GDM1 (cell line): ENCODE results near the gene GALNT17.
A peak's percentile ranks its signal among the peaks of the same experiment; 100 is the strongest.
"Not testable (repeated sequence)": the region's sequence is repeated elsewhere in the genome, so short reads cannot be mapped to it uniquely, and the experiment has no call there.

Source experiments
- DNase-seq: peaks from one replicate; lab custom pipeline; 2025; lab: John Stamatoyannopoulos, UW

The GALNT17 gene

DNA sequence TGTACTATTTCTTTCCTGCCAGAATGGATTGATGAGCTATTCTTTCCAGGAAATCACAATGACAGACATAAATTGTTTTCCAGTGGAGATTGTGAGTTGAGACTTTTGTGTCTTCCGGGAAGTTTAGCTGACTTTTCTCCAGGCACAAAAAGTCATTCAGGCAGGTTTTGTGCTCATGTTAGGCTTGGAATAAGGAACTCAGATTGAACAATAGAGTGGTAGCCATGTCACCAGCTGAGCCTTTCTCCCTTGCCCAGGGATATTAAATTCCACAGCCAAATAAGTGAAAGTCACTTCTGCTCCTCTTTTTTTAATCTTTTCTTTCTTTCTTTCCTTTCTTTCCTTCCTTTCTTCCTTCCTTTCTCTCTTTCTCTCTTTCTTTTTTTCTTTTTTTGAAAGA lies 559.6 kb downstream of the GALNT17 start:
- no peak for DNase-seq

DNA sequence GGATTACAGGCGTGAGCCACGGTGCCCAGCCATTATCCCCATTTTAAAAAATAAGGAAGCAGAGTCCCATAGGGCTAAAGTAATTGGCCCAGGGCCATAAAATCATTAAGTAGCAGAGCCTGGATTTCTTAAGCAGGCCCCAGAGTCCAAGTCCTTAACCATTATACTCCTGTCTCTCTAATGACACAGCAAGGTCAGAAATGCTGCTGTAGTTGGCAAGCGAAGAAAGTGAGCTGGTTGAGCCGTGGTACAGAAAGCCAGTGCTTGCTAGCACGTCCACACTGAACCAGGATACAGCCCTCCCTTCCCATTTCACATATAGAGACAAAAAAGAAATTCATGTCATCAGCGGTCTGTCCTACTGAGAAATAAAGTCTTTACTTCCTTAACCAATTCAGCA lies 562.7 kb downstream of the GALNT17 start:
- no peak for DNase-seq

DNA sequence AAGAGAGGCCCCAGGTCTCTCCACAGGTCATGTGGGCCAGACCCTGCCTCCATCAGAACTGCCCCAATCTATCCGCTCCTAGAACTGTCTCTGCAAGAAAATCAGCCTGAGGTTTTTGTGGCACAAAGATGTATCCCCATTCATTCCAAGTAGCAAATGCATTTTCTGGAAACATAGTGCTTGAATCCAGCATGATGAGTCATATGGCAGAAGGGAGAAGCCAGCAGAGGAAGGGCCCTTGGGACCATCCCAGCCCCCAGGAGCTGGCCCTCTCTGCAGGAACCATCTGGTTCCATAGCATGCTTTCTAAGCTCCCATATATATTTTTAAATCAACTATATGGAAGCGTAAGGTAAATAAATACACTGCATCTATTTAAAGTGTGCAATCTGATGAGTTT lies 563.2 kb downstream of the GALNT17 start:
- DNase-seq: no peak

DNA sequence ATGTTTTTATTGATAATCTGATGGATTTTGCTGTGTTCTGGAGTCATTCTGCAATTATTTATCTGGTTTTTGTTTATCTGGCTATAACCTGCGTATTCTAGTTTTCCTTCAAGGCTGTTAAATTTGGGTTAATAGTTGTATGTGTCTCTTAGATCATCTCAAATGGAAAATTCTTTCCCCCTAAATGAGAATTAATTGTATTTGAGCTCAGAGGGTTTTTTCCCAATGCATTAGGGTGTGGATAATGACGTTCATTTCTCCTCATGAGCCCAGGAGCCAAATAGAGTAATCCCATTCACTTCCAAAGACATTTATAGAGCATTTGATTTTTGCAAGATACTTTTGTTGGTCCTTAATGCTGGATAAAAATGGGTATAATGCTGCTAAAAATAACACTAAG lies 564.6 kb downstream of the GALNT17 start:
- no peak for DNase-seq

DNA sequence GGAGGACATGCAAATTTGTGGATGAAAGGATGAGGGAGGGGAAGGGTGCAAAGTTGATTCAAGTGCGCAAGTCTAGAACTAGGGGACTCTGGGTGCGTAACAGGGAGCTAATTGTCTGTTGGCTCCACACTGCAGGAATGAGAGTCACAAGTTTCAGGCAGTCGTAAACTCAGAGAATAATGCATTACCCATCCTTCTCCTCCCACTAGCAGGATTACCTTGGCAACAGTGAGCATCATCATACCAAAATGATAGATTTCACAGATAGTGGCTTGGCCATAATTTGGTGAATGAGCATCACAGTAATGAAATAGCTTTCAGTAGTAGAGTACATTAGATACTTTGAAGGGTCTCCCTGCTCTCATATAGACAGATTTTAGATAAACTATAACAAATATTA lies 565.5 kb downstream of the GALNT17 start:
- DNase-seq: no peak

DNA sequence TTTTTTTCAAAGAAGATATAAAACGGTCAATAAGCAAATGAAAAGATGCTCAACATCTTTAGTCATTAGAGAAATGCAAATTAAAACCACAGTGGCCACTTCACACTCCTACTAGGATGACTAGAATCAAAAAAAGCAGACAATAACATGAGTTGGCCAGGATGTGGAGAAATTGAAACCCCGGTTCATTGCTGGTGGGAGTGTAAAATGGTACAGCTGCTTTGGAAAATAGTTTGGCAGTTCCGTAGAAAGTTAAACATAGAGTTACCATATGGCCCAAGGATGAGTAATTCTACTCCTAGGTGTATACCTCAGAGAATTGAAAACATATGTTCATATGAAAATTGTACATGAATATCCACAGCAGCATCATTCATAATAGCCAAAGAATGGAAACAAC lies 573.3 kb downstream of the GALNT17 start:
- no peak for DNase-seq

DNA sequence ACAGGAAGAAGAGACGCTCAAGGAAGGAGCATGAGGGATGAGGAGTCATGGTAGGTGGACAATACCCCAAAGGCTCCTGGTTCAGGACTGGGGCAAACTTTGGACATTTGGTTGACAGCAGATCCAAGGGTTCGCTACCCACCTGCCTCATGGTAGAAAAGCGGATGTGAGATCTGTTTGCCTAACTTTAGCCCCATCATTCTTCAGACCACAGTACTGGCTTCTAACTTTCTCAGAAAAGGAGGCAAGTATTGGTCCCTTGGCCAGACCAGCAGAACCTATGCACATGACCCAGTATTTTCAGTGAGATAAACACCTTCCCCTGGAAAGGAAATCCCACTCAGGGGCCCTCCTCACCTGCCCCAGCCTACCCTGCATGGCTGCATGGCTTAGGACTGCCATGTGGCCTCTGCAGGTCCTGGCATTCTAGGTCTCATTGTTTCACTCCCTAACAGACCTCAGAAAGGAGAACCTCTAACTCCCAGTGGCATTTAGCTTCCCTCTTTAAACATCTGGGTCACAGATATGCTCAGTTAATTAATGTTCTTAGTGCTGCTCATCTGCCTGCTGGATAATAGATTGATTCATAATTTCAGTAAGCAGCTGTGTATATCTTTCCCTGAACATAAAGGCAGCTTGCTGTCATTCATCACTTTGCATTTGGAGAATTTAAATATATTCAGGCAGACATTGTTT lies 574.1 kb downstream of the GALNT17 start:
- no peak for DNase-seq

DNA sequence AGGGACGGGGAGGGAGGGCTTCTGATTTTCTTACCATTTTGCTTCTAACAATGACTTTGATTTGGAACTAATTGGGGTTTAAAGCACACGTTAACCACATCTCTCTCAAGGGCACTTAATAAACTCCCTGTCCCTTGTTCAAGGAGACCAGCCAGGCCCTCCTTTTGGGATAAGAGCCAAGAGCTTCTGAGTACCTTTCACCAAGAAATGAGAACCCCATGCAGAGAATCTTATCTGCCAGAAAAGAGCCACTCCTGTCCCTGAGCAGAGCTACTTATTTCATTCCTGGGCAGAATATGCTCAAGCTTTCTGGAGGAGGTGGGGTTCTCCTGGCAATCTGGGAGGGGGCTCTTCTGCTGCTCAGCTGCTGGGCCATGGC lies 574.6 kb downstream of the GALNT17 start:
- no peak for DNase-seq

DNA sequence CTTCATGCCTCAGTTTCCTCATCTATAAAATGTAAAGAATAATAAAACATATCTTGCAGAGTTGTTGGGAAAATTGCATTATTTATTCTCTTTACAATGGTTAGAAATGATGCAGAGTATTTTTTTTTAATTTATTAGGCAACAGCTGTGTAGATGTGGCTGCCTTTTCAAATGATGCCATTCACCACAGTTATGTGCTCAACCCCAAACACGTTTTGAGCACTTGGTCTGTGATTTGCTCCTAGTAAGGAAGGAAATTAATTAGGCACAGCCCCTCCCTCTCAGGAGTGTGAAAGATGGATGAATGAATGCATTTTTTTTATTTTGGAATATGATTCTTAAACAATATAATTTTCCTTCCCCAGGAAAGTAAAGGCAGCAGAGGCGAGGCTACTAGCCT lies 575.1 kb downstream of the GALNT17 start:
- no peak for DNase-seq

DNA sequence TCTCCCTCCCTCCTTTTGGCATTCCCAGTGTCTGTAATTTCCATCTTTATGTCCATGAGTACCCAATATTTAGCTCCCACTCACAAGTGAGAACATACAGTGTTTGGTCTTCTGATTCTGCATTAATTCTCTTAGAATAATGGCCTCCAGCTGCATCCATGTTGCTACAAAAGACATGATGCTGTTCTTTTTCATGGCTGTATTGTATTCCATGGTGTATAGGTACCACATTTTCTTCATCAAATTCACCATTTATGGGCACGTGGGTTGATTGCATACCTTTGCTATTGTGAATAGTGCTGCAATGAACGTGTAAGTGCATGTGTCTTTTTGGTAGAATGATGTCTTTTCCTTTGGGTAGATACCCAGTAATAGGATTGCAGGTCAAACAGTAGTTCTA lies 576.8 kb downstream of the GALNT17 start:
- no peak for DNase-seq

DNA sequence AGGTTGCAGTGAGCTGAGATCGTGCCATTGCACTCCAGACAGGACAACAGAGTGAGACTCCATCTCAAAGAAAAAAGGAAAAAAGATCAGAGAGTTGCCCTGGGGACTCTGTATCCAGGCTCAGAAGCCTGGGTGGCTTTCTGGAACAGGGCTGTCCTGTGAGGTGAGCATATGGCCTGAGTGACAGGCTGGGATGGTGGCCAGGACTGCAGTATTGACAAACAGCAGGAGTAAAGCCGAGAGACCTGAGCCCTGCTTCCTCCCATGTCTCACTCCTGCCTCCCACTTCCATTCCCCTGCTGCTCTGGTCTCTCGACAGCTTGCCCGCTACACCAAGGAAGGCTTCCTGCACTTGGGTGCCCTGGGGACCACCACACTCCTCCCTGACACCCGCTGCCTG lies 578.5 kb downstream of the GALNT17 start:
- no peak for DNase-seq

DNA sequence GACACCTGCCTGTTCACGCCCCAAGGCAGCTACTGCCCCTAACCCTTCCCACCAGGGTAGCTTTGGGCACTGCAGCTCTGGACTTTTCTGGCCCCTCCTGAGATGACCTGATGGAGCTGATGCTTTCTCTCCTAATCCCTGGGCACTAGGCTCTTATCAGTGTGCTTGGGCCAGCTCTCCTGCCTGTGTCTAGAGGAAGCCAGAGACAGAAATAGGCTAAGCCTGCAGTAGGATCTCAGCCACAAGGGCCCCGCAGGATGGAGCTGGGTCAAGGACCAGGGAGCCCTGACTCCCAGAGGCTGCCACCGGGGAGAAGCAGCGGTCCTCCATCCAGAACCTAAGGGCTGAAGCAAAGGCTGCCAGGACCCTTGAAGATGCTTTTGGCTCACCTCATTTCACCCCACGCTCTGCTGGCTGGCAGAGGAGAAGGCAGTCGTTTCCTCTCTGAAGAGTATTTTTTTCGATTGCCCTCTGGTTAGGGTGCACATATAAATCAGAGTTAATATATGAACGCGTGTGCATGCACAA lies 580.8 kb downstream of the GALNT17 start:
- no peak for DNase-seq

DNA sequence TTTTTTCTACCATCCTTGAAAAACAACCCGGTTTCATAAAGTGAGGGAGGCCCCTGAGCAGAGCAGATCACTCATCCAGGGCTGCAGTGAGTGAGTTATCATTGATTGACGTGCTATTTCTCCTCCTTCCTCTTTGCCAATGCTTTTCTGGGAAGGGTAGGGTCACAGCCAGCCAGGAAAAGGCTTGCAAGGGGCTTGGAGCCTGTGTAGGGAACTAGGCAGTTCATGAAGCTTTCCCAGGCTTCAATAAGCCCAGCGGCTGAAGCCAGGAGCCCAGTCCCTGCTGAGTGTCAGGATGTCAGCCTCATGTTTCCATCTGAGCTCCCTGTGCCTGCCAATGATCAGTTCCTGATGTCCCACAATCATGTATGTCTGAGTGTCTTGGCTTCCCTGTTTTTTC lies 584.7 kb downstream of the GALNT17 start:
- no peak for DNase-seq

DNA sequence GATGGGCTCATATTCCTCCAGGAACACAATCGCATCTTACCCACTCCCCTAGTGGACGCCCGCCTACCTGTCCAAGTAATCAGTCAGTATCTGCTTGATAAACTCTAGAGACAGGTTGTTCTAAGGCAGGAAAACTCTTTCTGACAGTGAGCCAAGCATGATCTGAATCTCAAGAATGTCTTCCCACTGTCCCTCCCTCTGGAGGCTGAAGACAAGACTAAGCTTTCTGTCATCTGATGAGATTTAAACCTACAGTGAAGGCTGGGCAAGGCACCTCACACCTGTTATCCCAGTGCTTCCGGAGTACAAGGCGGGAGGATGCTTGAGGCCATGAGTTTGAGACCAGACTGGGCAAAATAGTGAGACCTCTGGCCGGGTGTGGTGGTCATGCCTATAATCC lies 586.6 kb downstream of the GALNT17 start:
- no peak for DNase-seq

DNA sequence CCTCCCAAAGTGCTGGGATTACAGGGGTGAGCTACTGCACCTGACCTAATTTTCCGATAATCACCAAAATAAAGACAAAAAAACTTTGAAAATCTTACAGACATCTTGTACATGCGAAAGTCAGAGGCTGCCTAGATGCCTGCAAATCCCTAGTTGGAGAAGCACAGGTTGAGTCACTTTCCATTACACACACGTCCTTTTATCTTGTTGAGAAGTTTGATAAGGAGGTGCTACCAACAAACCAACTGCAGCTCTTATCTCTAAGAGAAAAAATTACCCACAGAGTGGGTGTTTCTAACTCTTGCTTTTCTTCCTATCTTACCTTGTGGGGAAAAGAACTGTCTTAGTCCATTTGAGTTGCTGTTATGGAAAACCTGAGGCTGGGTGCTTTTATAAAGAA lies 589.8 kb downstream of the GALNT17 start:
- DNase-seq: no peak

DNA sequence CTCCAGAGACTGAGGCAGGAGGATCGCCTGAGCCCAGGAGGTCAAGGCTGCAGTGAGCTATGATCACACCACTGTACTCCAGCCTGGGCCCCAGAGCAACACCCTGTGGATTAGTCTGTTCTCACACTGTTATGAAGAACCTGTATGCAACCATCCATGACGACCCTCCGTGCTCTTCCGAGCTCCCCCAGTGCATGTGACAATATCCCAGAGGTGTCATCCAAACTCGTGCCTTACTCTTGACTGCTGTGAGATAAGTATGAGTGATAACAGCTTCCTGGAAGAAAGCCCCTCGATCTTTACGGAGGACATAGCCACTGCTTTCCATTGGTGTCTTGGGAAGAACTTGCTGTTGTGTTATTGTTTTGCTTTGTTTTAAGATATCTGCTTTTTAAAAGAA lies 591.9 kb downstream of the GALNT17 start:
- no peak for DNase-seq

DNA sequence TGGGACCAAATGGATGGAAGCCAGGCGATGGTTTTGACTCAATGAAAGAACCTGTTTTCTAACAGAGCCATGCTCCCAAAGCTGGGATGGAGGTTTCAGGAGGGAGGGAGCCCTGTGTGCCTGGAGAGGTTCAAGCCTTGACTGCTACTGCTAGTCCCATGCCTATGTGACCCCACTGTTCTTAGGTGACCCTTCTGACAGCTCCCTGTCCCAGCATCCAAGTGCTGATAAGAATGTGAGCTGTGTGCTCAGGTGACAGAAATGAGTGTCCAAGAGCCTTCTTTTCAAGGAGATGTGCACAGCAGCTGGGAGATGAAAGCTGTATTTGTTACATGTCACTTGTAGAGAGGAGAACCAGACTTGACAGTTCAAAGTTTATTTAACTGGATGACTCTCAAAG lies 595.4 kb downstream of the GALNT17 start:
- no peak for DNase-seq

DNA sequence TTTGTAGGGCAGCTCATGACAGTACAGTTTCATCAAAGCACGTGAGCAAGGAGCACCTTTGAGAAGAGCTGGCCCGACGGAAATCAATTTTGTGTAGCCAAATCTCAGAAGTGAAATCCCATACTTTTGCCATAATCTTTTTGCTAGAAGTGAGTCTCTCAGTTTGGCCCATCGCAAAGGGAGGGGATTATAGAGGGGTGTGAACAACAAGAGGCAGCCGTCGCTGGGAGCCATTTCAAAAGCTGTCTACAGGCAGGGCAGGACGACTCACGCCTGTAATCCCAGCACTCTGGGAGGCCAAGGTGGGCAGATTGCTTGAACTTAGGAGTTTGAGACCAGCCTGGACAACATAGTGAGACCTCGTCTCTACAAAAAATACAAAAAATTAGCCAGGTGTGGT lies 599.8 kb downstream of the GALNT17 start:
- no peak for DNase-seq

DNA sequence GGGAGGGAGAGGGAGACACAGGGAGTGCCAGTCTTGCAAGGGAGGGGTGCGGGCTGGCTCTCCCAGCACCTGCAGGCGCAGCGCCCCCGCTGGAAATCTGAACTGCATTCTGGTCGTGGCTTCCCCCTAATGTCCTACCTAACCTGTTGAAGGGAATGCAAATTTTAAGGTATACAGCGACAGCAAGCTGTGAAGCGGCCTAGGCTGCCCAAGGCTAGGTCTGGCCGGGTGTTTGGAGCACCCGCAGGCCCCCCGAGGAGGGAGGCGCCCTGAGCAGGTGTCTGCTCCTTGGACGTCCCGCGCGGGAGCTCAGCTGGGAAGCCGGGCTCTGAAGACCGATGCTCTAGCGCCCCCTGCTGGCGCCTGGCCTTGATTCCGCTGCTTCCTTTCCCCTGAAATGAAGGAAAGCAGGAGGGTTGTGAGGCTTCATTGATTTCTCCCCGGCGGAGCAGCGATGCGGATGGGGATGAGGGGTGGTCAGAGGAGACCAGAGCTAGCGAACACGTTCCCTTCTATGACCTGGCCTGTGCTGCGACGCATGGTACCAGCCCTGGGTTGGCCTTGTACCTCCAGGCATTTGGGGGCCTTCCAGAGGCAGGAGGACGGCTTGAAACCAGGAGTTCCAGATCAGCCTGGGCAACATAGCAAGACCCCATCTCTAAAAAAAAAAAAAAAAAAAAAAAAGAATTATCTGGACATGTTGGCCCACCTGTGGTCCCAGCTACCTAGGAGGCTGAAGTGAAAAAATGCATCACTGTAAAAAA lies 601.3 kb downstream of the GALNT17 start:
- peak; percentile 18 for DNase-seq

DNA sequence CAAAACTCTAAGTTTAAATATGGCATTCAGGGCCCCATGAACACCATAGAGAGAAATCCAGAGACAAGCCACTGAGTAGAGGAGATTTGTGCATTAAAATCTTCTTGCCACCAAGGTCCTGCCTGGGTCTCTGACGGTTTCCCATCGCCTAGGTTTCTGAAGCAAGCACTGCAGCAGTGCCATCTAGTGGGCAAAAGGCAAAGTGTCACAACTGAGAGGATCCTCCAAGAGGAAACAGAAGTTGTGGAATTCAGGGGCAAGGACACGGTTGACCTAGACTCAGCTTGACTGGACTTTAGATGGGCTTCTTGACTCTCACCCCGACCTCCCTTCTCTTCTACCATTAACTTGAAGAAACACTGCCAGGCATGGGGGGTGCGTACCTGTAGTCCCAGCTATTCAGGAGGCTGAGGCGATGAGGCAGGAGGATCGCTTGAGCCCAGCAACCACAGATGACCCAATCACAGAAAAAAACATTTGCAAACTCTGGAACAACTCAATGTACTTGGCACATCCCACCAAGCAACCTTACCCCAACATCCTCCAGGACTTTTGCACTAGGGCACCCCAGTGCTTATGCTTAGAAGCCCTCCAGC lies 604.1 kb downstream of the GALNT17 start:
- DNase-seq: peak; percentile 28

DNA sequence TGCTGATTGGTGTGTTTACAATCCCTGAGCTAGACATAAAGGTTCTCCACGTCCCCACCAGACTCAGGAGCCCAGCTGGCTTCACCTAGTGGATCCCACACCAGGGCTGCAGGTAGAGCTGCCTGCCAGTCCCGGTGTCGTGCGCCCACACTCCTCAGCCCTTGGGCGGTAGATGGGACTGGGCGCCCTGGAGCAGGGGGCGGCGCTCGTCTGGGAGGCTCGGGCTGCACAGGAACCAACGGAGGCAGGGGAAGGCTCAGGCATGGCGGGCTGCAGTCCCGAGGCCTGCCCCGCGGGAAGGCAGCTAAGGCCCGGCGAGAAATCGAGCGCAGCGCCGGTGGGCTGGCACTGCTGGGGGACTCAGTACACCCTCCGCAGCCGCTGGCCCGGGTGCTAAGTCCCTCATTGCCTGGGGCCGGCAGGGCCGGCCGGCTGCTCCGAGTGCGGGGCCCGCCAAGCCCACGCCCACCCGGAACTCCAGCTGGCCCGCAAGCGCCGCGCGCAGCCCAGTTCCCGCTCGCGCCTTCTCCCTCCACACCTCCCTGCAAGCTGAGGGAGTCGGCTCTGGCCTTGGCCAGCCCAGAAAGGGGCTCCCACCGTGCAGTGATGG lies 606.1 kb downstream of the GALNT17 start:
- DNase-seq: not testable (repeated sequence)

DNA sequence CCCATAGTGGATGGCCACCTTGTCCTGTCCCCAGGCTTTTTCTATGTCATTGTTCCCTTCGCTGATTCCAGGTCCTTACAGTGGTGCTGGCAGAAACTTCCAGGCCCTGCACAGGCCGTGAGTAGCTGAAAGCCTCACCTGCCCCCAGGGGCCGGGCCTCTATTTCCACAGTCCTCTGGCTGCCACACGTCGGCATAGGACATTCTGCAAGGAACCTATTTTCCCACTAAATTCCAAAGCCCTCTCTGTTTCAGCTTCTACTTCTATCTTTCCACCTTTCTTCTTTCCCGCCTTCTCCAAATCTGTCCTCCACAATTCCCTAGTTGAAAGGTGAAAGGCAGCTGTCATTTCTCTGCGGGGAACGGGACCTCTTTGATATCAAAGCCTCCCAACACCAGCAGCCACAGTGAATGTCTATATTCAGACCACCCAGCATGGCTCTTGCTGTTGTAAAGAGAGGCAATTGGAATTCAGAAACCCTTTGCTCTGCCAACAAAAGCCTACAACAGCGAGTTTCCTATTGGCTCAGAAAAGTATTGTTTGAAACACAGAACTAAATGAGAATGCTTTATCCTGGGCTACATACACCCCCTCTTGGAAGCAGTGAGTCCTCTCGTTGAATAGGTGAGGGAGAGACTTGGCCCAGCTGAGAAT lies 607.7 kb downstream of the GALNT17 start:
- no peak for DNase-seq
